ENCODE measurements around the gene IFFO2. TPM values are rescaled to one million over a fixed set of nuclear protein-coding genes. Genes with fewer than 3 reads are reported as not detected.

Gene IFFO2
- total RNA-seq, 1 experiment from 2014 or later: 15.6 TPM

DNA sequence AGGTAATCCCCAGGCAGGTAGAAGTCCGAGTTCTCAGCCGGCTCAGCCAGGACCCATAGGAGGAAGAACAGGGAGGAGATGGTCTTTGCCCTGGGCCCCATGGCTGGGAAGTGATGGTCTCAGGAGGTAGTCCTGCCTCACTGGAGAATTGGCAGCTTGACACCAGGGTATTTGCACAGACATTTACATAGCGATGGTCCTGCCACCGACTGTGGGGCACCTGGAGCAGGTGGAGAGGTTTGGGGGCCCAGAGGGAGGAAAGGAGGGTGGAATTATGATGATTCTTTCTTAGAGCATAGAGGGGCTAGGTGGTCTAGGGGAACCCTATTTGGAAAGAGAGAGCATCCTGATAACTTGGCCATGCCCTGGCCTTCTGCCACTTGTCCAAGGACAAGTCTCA, 96.9 kb downstream of the IFFO2 start, which contains the start of gene TAS1R2:
Gene TAS1R2 (minus strand): TSS at position 101 of the 400 bp plus-strand sequence. CDS start 0 bp downstream, at position 101.
- Histone ChIP-seq H4K20me1 (ENCODE audit: insufficient read depth) (no peaks in the 10 kb centered on the region), H2AFZ (ENCODE audit: low read depth, low read length, poor library complexity, severe bottlenecking) (no peak within 1 kb of the TSS), H3K9me3 (ENCODE audit: control insufficient read depth in 1 of 2, insufficient read depth in 1 of 2, low read depth in 1 of 2, low read length in 2 of 2) (no peaks in the 10 kb centered on the region), H3K9ac (ENCODE audit: low read length) (no peak within 1 kb of the TSS), H3K27me3 (ENCODE audit: insufficient read depth, low read length) (no peaks in the 10 kb centered on the region), H3K4me1 (ENCODE audit: control insufficient read depth in 1 of 2, insufficient read depth in 2 of 2, low read length in 2 of 2) (no peaks in the 10 kb centered on the region), H3K36me3 (ENCODE audit: control insufficient read depth in 1 of 2, insufficient read depth in 2 of 2, low read length in 2 of 2) (no peaks in the 10 kb centered on the region), H3K79me2 (ENCODE audit: insufficient read depth, low read length) (no peaks in the 10 kb centered on the region), H3K27ac (ENCODE audit: low read depth, low read length) (no peak within 1 kb of the TSS), H3K9me2 (ENCODE audit: insufficient read depth) (no peaks in the 10 kb centered on the region), H3K4me2 (ENCODE audit: low read length) (no peak within 1 kb of the TSS), H3K4me3 (replicated peaks in 1 of 2; ENCODE audit: low read depth in 1 of 2, low read length in 2 of 2) (no peak within 1 kb of the TSS)
- ChIA-PET CTCF (no interaction called here), POLR2A (no interaction called here), RAD21 (ENCODE audit: low non-redundant PET in 1 of 2, low total read pairs in 2 of 2, uncharacterized antibody in 2 of 2, unreplicated experiment in 2 of 2) (no interaction called here)
- no peak for TF ChIP-seq POLR2A (IDR thresholded peaks at IDR 0.05; ENCODE audit: borderline replicate concordance, extremely low read depth, insufficient read depth, insufficient read length)
- no peak for TF ChIP-seq EZH2phosphoT487 (IDR thresholded peaks at IDR 0.05; ENCODE audit: borderline replicate concordance)
- TF ChIP-seq ZNF274 (IDR thresholded peaks at IDR 0.05; ENCODE audit: low read depth, low read length): no peak
- TF ChIP-seq CBX3 (IDR thresholded peaks at IDR 0.05; ENCODE audit: low read depth): no peak
- TF ChIP-seq FOSL1 (IDR thresholded peaks at IDR 0.05; ENCODE audit: low read depth): no peak
- TF ChIP-seq, protein P1, sequence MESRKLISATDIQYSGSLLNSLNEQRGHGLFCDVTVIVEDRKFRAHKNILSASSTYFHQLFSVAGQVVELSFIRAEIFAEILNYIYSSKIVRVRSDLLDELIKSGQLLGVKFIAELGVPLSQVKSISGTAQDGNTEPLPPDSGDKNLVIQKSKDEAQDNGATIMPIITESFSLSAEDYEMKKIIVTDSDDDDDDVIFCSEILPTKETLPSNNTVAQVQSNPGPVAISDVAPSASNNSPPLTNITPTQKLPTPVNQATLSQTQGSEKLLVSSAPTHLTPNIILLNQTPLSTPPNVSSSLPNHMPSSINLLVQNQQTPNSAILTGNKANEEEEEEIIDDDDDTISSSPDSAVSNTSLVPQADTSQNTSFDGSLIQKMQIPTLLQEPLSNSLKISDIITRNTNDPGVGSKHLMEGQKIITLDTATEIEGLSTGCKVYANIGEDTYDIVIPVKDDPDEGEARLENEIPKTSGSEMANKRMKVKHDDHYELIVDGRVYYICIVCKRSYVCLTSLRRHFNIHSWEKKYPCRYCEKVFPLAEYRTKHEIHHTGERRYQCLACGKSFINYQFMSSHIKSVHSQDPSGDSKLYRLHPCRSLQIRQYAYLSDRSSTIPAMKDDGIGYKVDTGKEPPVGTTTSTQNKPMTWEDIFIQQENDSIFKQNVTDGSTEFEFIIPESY (IDR thresholded peaks at IDR 0.05; ENCODE audit: extremely low read depth, insufficient replicate concordance, low read length): no peak
- TF ChIP-seq SRF (IDR thresholded peaks at IDR 0.05; ENCODE audit: low read depth): no peak
- TF ChIP-seq, protein P2, sequence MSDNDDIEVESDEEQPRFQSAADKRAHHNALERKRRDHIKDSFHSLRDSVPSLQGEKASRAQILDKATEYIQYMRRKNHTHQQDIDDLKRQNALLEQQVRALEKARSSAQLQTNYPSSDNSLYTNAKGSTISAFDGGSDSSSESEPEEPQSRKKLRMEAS (IDR thresholded peaks at IDR 0.05): no peak
- TF ChIP-seq ELF1 (IDR thresholded peaks at IDR 0.05; ENCODE audit: borderline replicate concordance, low read depth): no peak
- TF ChIP-seq YY1 (IDR thresholded peaks at IDR 0.05; ENCODE audit: extremely low read depth, insufficient replicate concordance, low read depth, low read length): no peak
- no peak for TF ChIP-seq RAD21 (IDR thresholded peaks at IDR 0.05; ENCODE audit: low read depth)
- intact Hi-C loops (cut with micrococcal nuclease): no loop called here
- DNase-seq (ENCODE audit: low read depth, low spot score): no peak
- no peak for ATAC-seq
- no TSS peak for BruUV-seq (replicated peaks)
